Measurements from ENCODE around the gene SPIRE2. TPM values are rescaled to one million over a fixed set of nuclear protein-coding genes. Genes with fewer than 3 reads are reported as not detected.
"Not testable (repeated sequence)": the region's sequence is repeated elsewhere in the genome, so short reads cannot be mapped to it uniquely, and the experiment has no call there.

The SPIRE2 gene
- total and polyA plus RNA-seq, 2 donors, result 1.6 to 3.7 TPM

- Histone ChIP-seq H3K9me3 (ENCODE audit: control insufficient read depth in 2 of 2, insufficient read depth in 1 of 2, low read length in 1 of 2) (no peaks in the 10 kb centered on the region), H3K4me3 (ENCODE audit: low read length in 2 of 2) (no peak overlapping the region), H3K27ac (ENCODE audit: low read depth in 1 of 2, low read length in 1 of 2) (no peak overlapping the region), H3K27me3 (ENCODE audit: control insufficient read depth in 2 of 2, insufficient read depth in 1 of 2, low read length in 1 of 2) (peaks cover 0 to 9% of the 10 kb centered on the region in 2 donors), H3K4me1 (ENCODE audit: control insufficient read depth in 2 of 2, insufficient read depth in 2 of 2, low read length in 2 of 2) (peaks cover 0 to 10% of the 10 kb centered on the region in 2 donors), H3K36me3 (ENCODE audit: control insufficient read depth in 2 of 2, insufficient read depth in 2 of 2, low read length in 1 of 2) (no peaks in the 10 kb centered on the region)
- WGBS, result 97% methylated on average over 23 of the region's 23 CpGs
- DNase-seq (ENCODE audit: low read depth in 6 of 9, low spot score in 9 of 9), result no peak
Measured at GRCh38 chr16:89821438-89822187, 6.7 kb upstream of the SPIRE2 start.

- DNase-seq (ENCODE audit: low read depth in 6 of 9, low spot score in 9 of 9), result no peak
- WGBS, result 95% methylated on average over 19 of the region's 19 CpGs
- no peaks in the 10 kb centered on the region for H3K9me3 ChIP-seq (ENCODE audit: control insufficient read depth in 2 of 2, insufficient read depth in 1 of 2, low read length in 1 of 2)
- peaks cover 3 to 17% of the 10 kb centered on the region in 2 donors for H3K27me3 ChIP-seq (ENCODE audit: control insufficient read depth in 2 of 2, insufficient read depth in 1 of 2, low read length in 1 of 2)
- no peaks in the 10 kb centered on the region for H3K36me3 ChIP-seq (ENCODE audit: control insufficient read depth in 2 of 2, insufficient read depth in 2 of 2, low read length in 1 of 2)
- H3K27ac ChIP-seq (ENCODE audit: low read depth in 1 of 2, low read length in 1 of 2), result no peak overlapping the region
- H3K4me3 ChIP-seq (ENCODE audit: low read length in 2 of 2), result no peak overlapping the region
- peaks cover 0 to 11% of the 10 kb centered on the region in 2 donors for H3K4me1 ChIP-seq (ENCODE audit: control insufficient read depth in 2 of 2, insufficient read depth in 2 of 2, low read length in 2 of 2)
Measured at GRCh38 chr16:89822188-89823086, 5.8 kb upstream of the SPIRE2 start.

- H3K27ac ChIP-seq (ENCODE audit: low read depth in 1 of 2, low read length in 1 of 2), result no peak overlapping the region
- H3K36me3 ChIP-seq (ENCODE audit: control insufficient read depth in 2 of 2, insufficient read depth in 2 of 2, low read length in 1 of 2), result no peaks in the 10 kb centered on the region
- peaks cover 0 to 14% of the 10 kb centered on the region in 2 donors for H3K4me1 ChIP-seq (ENCODE audit: control insufficient read depth in 2 of 2, insufficient read depth in 2 of 2, low read length in 2 of 2)
- peaks cover 6 to 23% of the 10 kb centered on the region in 2 donors for H3K27me3 ChIP-seq (ENCODE audit: control insufficient read depth in 2 of 2, insufficient read depth in 1 of 2, low read length in 1 of 2)
- H3K9me3 ChIP-seq (ENCODE audit: control insufficient read depth in 2 of 2, insufficient read depth in 1 of 2, low read length in 1 of 2), result no peaks in the 10 kb centered on the region
- 95% methylated on average over 8 of the region's 8 CpGs for WGBS
- no peak for DNase-seq (ENCODE audit: low read depth in 6 of 9, low spot score in 9 of 9)
- H3K4me3 ChIP-seq (ENCODE audit: low read length in 2 of 2), result no peak overlapping the region
Measured at GRCh38 chr16:89823087-89823823, 5.0 kb upstream of the SPIRE2 start.

GRCh38 chr16:89823824-89824148, 4.5 kb upstream of the SPIRE2 start:
- H3K4me1 ChIP-seq (ENCODE audit: control insufficient read depth in 2 of 2, insufficient read depth in 2 of 2, low read length in 2 of 2), result peaks cover 0 to 14% of the 10 kb centered on the region in 2 donors
- H3K9me3 ChIP-seq (ENCODE audit: control insufficient read depth in 2 of 2, insufficient read depth in 1 of 2, low read length in 1 of 2); H3K4me3 ChIP-seq (ENCODE audit: low read length in 2 of 2); DNase-seq (ENCODE audit: low read depth in 6 of 9, low spot score in 9 of 9); H3K27ac ChIP-seq (ENCODE audit: low read depth in 1 of 2, low read length in 1 of 2); H3K36me3 ChIP-seq (ENCODE audit: control insufficient read depth in 2 of 2, insufficient read depth in 2 of 2, low read length in 1 of 2): not testable (repeated sequence)
- H3K27me3 ChIP-seq (ENCODE audit: control insufficient read depth in 2 of 2, insufficient read depth in 1 of 2, low read length in 1 of 2), result peaks cover 9 to 25% of the 10 kb centered on the region in 2 donors
- WGBS, result 94% methylated on average over 5 of the region's 5 CpGs

- peaks cover 0 to 12% of the 10 kb centered on the region in 2 donors for H3K4me1 ChIP-seq (ENCODE audit: control insufficient read depth in 2 of 2, insufficient read depth in 2 of 2, low read length in 2 of 2)
- 95% methylated on average over 26 of the region's 26 CpGs for WGBS
- H3K9me3 ChIP-seq (ENCODE audit: control insufficient read depth in 2 of 2, insufficient read depth in 1 of 2, low read length in 1 of 2), result no peaks in the 10 kb centered on the region
- no peak for DNase-seq (ENCODE audit: low read depth in 6 of 9, low spot score in 9 of 9)
- peaks cover 16 to 41% of the 10 kb centered on the region in 2 donors for H3K27me3 ChIP-seq (ENCODE audit: control insufficient read depth in 2 of 2, insufficient read depth in 1 of 2, low read length in 1 of 2)
- H3K36me3 ChIP-seq (ENCODE audit: control insufficient read depth in 2 of 2, insufficient read depth in 2 of 2, low read length in 1 of 2), result no peaks in the 10 kb centered on the region
- H3K4me3 ChIP-seq (ENCODE audit: low read length in 2 of 2), result no peak overlapping the region
- H3K27ac ChIP-seq (ENCODE audit: low read depth in 1 of 2, low read length in 1 of 2), result no peak overlapping the region
Measured at GRCh38 chr16:89826531-89827382, 1.5 kb upstream of the SPIRE2 start.

- no peaks in the 10 kb centered on the region for H3K36me3 ChIP-seq (ENCODE audit: control insufficient read depth in 2 of 2, insufficient read depth in 2 of 2, low read length in 1 of 2)
- H3K4me3 ChIP-seq (ENCODE audit: low read length in 2 of 2), result peak overlapping the region in 1 of 2 donors; percentile 49
- no peak for DNase-seq (ENCODE audit: low read depth in 6 of 9, low spot score in 9 of 9)
- 18% methylated on average over 43 of the region's 43 CpGs for WGBS
- H3K27ac ChIP-seq (ENCODE audit: low read depth in 1 of 2, low read length in 1 of 2), result no peak overlapping the region
- H3K9me3 ChIP-seq (ENCODE audit: control insufficient read depth in 2 of 2, insufficient read depth in 1 of 2, low read length in 1 of 2), result no peaks in the 10 kb centered on the region
- peaks cover 0 to 12% of the 10 kb centered on the region in 2 donors for H3K4me1 ChIP-seq (ENCODE audit: control insufficient read depth in 2 of 2, insufficient read depth in 2 of 2, low read length in 2 of 2)
- peaks cover 16 to 41% of the 10 kb centered on the region in 2 donors for H3K27me3 ChIP-seq (ENCODE audit: control insufficient read depth in 2 of 2, insufficient read depth in 1 of 2, low read length in 1 of 2)
Measured at GRCh38 chr16:89827383-89828198, 684 bp upstream of the SPIRE2 start.

- no peak overlapping the region for H3K27ac ChIP-seq (ENCODE audit: low read depth in 1 of 2, low read length in 1 of 2)
- 27% methylated on average over 26 of the region's 26 CpGs for WGBS
- peaks cover 3 to 5% of the 10 kb centered on the region in 2 donors for H3K9me3 ChIP-seq (ENCODE audit: control insufficient read depth in 2 of 2, insufficient read depth in 1 of 2, low read length in 1 of 2)
- peak overlapping the region; percentile 13 to 49 for H3K4me3 ChIP-seq (ENCODE audit: low read length in 2 of 2)
- no peak for DNase-seq (ENCODE audit: low read depth in 6 of 9, low spot score in 9 of 9)
- H3K4me1 ChIP-seq (ENCODE audit: control insufficient read depth in 2 of 2, insufficient read depth in 2 of 2, low read length in 2 of 2), result peaks cover 0 to 12% of the 10 kb centered on the region in 2 donors
- peaks cover 16 to 41% of the 10 kb centered on the region in 2 donors for H3K27me3 ChIP-seq (ENCODE audit: control insufficient read depth in 2 of 2, insufficient read depth in 1 of 2, low read length in 1 of 2)
- H3K36me3 ChIP-seq (ENCODE audit: control insufficient read depth in 2 of 2, insufficient read depth in 2 of 2, low read length in 1 of 2), result no peaks in the 10 kb centered on the region
Measured at GRCh38 chr16:89828870-89829629, 775 bp downstream of the SPIRE2 start.

Measured in thymus (tissue), 11 donors.